Measurements from ENCODE around the gene PTX4. TPM values are rescaled to one million over a fixed set of nuclear protein-coding genes. Genes with fewer than 3 reads are reported as not detected.

The PTX4 gene
- polyA plus RNA-seq, 1 of the 3 experiments (the other 2 are of a cell fraction), result not detected

- DNase-seq, result no peak
- CTCF ChIA-PET, result interaction anchor here (1.0 kb wide), 1 partner anchor 15 kb away, joined by 3 read pairs; the partner anchor contains the start of gene PERCC1
- Histone ChIP-seq H2AFZ (ENCODE audit: low read depth) (no peak overlapping the region), H4K20me1 (ENCODE audit: insufficient read depth) (no peaks in the 10 kb centered on the region), H3K4me2 (no peak overlapping the region), H3K4me1 (ENCODE audit: control insufficient read depth in 1 of 2, insufficient read depth in 2 of 2, low read depth in 1 of 2, low read length in 1 of 2) (no peaks in the 10 kb centered on the region), H3K36me3 (replicated peaks in 1 of 2; ENCODE audit: control insufficient read depth in 1 of 2, insufficient read depth in 2 of 2, low read length in 1 of 2) (peaks cover 0 to 8% of the 10 kb centered on the region in 2 experiments), H3K9ac (no peak overlapping the region), H3K9me3 (no peaks in the 10 kb centered on the region), H3K27ac (ENCODE audit: low read depth in 2 of 2, low read length in 1 of 2) (no peak overlapping the region), H3F3A (replicated peaks; ENCODE audit: insufficient read depth) (no peaks in the 10 kb centered on the region), H3K27me3 (ENCODE audit: insufficient read depth) (no peaks in the 10 kb centered on the region), H3K9me2 (no peaks in the 10 kb centered on the region), H3K4me3 (ENCODE audit: low read depth in 2 of 2, low read length in 1 of 2) (no peak overlapping the region), H3K79me2 (ENCODE audit: insufficient read depth) (no peaks in the 10 kb centered on the region)
- WGBS (ENCODE audit: low lambda C conversion rate), result no CpG with 5 or more reads among the region's 25 CpGs
- POLR2A ChIA-PET, result no interaction called here
- TF ChIP-seq GABPA (IDR thresholded peaks at IDR 0.05; ENCODE audit: low read depth) (no peak), YY1 (IDR thresholded peaks at IDR 0.05; ENCODE audit: low read depth) (no peak), RFX5 (IDR thresholded peaks at IDR 0.05; ENCODE audit: low read length) (no peak), NFIC (IDR thresholded peaks at IDR 0.05; ENCODE audit: borderline replicate concordance) (no peak), EZH2phosphoT487 (IDR thresholded peaks at IDR 0.05; ENCODE audit: borderline replicate concordance, low read depth) (no peak), IRF3 (IDR thresholded peaks at IDR 0.05; ENCODE audit: low read depth, low read length) (no peak)
Observed at GRCh38 chr16:1445518-1446203, 43.1 kb downstream of the PTX4 start.

- Histone ChIP-seq H3K79me2 (ENCODE audit: insufficient read depth) (no peaks in the 10 kb centered on the region), H3K4me1 (ENCODE audit: control insufficient read depth in 1 of 2, insufficient read depth in 2 of 2, low read depth in 1 of 2, low read length in 1 of 2) (no peaks in the 10 kb centered on the region), H2AFZ (ENCODE audit: low read depth) (no peak overlapping the region), H3K9me2 (no peaks in the 10 kb centered on the region), H3K36me3 (replicated peaks in 1 of 2; ENCODE audit: control insufficient read depth in 1 of 2, insufficient read depth in 2 of 2, low read length in 1 of 2) (peaks cover 0 to 8% of the 10 kb centered on the region in 2 experiments), H3K9me3 (no peaks in the 10 kb centered on the region), H3K27ac (ENCODE audit: low read depth in 2 of 2, low read length in 1 of 2) (no peak overlapping the region), H3K9ac (no peak overlapping the region), H4K20me1 (ENCODE audit: insufficient read depth) (no peaks in the 10 kb centered on the region), H3K4me2 (no peak overlapping the region), H3K27me3 (ENCODE audit: insufficient read depth) (no peaks in the 10 kb centered on the region), H3K4me3 (ENCODE audit: low read depth in 2 of 2, low read length in 1 of 2) (no peak overlapping the region), H3F3A (replicated peaks; ENCODE audit: insufficient read depth) (no peaks in the 10 kb centered on the region)
- POLR2A ChIA-PET, result no interaction called here
- CTCF ChIA-PET, result no interaction called here
- TF ChIP-seq USF2 (IDR thresholded peaks at IDR 0.05; ENCODE audit: borderline replicate concordance, low read depth, low read length) (no peak), FOXM1 (IDR thresholded peaks at IDR 0.05; ENCODE audit: low read depth) (no peak), MXI1 (IDR thresholded peaks at IDR 0.05; ENCODE audit: low read depth, low read length) (no peak), MAX (IDR thresholded peaks at IDR 0.05; ENCODE audit: low read depth) (no peak), TEAD4 (IDR thresholded peaks at IDR 0.05; ENCODE audit: borderline replicate concordance, insufficient read depth) (no peak), RAD21 (IDR thresholded peaks at IDR 0.05; ENCODE audit: low read length) (no peak), CHD2 (IDR thresholded peaks at IDR 0.05; ENCODE audit: low read length, partially characterized antibody) (no peak), FOSL2 (IDR thresholded peaks at IDR 0.05; ENCODE audit: borderline replicate concordance, low read depth) (no peak), EZH2phosphoT487 (IDR thresholded peaks at IDR 0.05; ENCODE audit: borderline replicate concordance, low read depth) (no peak), GABPA (IDR thresholded peaks at IDR 0.05; ENCODE audit: low read depth) (no peak), GATA2 (CRISPR knock-in tag; IDR thresholded peaks at IDR 0.05) (no peak), CTCF (IDR thresholded peaks at IDR 0.05) (no peak), USF1 (IDR thresholded peaks at IDR 0.05; ENCODE audit: borderline replicate concordance, low read depth) (no peak), TAF1 (IDR thresholded peaks at IDR 0.05; ENCODE audit: borderline replicate concordance, low read depth, low read length) (no peak), RXRA (IDR thresholded peaks at IDR 0.05; ENCODE audit: borderline replicate concordance, low read depth) (no peak), PBX3 (IDR thresholded peaks at IDR 0.05) (no peak)
- DNase-seq, result no peak
- WGBS (ENCODE audit: low lambda C conversion rate), result 89% methylated on average over 30 of the region's 48 CpGs
Observed at GRCh38 chr16:1444730-1445517, 43.8 kb downstream of the PTX4 start.
